HG03095 (cell line): ENCODE data around the gene FAM131A.

Source experiments
- ATAC-seq: cut with Tn5 transposase; IDR thresholded peaks from one replicate; pipeline ENCODE4 v1.9.1; 2021; ENCODE audit warnings: moderate library complexity; ENCODE audit not compliant: unreplicated experiment

FAM131A gene

GRCh38 chr3:184375747-184376461, 38.5 kb downstream of the FAM131A start:
- ATAC-seq = no peak

DNA sequence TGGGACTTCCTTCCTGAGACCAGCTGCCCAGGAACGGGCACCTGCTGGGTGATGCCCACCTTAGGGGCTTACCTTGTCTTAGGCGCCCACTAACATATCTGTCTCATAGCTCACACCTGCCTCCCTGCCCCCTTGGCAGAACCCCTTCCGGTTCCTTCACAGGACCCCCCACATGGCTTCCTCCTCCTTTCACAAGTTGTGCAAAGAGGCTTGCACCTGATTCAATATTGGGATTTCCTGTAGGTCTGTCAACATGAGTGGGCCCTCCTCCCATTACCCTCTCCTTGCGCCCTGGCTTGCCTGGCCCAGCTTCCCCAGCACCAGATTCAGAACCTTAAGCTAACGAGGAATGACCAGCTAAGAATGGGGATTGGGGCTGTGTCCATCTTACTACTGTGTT, 40.0 kb downstream of the FAM131A start:
- ATAC-seq = no peak

DNA sequence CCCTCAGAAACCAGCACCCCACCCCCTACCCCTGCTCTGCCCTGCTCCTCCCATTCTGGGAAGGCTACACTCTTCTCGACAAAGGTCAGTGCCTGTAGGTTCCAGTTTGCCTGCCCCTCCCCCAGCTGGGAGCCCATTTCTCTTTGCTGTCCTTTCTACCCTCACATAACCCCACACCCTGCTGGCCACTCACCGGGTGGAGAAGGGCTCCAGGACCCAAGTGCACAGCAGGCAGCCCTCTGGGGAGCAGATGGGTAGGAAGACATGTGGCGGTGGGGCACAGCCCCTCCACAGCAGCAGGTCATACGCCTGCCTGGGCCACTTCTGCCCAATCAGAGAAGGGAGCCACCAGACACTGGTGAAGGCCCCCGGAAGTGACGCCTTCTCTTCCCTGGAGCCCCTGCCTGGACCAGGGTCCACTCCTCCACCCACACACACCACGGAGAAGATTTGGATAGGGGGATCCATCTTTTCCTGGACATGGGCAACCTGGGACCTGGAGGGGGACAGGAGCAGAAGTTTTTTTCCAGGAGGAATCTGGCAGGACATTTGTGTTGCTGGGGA, 40.6 kb downstream of the FAM131A start, which contains the start of gene THPO:
Gene THPO (minus strand): TSS at position 326 of the 564 bp plus-strand sequence. CDS start 1,948 bp downstream, outside the sequence.
- ATAC-seq = no peak

- ATAC-seq = no peak
Measured at GRCh38 chr3:184378651-184379357, 41.4 kb downstream of the FAM131A start.

DNA sequence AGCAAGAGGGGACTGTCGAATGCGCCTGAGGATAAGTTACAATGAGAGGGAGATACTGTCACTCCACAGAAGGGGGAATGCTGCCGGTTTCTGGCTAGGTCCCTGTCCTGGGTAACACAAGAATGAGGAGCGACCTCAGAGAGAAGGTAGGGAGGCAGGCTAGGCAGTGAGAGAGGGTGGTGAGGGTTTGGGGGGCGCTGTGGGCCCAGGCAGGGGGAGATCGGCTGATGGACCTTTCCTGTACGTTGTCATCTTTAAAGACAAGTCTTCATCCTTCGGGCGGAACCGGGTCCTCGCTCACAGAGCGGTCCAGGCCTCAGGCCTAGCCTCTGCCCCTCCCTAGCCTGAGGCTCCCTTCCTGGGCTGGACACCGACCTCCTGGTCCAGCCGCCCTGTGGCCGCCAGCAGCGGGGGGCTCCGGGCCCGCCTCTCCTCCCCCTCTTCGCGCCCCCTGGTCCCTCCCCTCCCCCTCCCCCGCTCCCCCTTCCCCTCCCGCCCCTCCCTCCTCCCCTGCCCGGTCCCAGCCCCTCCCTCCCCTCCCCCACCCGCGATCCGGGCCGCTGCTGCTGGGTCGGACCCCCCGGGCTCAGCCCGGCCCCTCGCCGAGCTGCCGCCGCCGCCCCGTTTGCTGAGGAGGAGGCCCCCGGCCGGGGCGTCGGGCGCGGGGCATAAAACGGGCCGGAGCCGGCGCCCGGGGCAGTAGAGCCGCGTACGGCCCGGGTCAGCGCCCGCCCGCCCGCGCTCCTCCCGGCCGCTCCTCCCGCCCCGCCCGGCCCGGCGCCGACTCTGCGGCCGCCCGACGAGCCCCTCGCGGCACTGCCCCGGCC, 42.2 kb downstream of the FAM131A start, which contains the start of gene CHRD:
Gene CHRD (plus strand): TSS at position 697 of the 827 bp plus-strand sequence. CDS start 265 bp downstream, outside the sequence.
- ATAC-seq = no peak

- ATAC-seq = no peak
Measured at GRCh38 chr3:184380185-184380626, 42.8 kb downstream of the FAM131A start.

DNA sequence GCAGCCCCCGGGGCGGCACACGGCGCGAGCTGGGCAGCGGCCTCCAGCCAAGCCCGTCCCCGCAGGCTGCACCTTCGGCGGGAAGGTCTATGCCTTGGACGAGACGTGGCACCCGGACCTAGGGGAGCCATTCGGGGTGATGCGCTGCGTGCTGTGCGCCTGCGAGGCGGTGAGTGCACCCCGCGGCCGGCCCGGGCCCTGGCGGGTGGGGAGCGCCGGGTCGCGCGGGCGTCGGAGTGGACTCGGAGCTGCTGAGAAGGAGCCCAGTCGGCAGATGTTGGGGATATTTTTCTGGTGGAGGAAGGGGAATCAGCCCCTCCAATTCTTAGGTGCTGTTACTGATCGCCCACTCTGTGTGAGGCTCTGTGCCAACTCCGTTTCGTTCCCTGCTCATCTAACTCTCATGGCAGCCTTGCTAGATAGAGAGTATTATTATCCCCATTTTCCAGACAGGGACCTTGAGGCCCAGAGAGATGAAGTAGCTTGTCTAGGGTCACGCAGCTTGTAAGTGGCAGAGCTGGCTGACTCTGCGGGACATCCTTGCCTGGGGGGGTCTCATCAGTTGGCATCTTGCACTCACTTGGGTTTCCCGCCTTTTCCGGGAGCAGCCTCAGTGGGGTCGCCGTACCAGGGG, 43.3 kb downstream of the FAM131A start:
- ATAC-seq = no peak

GRCh38 chr3:184381261-184382224, 44.1 kb downstream of the FAM131A start:
- ATAC-seq = no peak

- ATAC-seq = no peak
Measured at GRCh38 chr3:184382326-184383032, 45.1 kb downstream of the FAM131A start.

DNA sequence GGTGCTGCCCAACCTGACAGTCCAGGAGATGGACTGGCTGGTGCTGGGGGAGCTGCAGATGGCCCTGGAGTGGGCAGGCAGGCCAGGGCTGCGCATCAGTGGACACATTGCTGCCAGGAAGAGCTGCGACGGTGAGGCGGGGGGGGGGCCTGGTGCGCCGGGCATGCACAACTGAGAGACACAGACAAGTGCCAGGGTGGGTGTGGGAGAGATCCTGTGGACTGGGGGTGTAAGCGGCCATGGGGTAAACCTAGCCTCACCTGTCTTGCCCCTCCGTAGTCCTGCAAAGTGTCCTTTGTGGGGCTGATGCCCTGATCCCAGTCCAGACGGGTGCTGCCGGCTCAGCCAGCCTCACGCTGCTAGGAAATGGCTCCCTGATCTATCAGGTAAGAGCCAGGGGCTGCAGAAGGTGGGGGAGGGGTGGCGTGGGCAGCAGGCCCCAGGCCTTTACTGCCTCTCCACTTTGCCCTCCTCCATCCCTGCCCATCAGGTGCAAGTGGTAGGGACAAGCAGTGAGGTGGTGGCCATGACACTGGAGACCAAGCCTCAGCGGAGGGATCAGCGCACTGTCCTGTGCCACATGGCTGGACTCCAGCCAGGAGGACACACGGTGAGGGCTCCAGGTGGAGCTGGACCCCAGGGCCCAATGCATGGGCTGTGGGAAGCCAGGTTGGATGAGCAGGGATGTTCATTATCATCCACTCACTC, 45.8 kb downstream of the FAM131A start:
- no peak for ATAC-seq

DNA sequence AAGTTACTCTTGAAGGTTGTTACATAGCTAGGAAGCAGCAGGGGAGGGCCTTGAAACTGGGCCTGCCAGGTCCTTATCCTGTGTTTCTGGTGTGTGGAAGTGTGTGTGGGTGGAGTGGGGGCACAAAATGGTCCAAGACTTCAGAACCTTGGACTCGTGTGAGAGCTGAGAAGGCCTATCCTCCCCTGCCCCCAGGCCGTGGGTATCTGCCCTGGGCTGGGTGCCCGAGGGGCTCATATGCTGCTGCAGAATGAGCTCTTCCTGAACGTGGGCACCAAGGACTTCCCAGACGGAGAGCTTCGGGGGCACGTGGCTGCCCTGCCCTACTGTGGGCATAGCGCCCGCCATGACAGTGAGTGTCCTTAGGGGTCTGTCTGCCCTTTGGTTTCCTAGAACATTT, 46.9 kb downstream of the FAM131A start:
- ATAC-seq = no peak

DNA sequence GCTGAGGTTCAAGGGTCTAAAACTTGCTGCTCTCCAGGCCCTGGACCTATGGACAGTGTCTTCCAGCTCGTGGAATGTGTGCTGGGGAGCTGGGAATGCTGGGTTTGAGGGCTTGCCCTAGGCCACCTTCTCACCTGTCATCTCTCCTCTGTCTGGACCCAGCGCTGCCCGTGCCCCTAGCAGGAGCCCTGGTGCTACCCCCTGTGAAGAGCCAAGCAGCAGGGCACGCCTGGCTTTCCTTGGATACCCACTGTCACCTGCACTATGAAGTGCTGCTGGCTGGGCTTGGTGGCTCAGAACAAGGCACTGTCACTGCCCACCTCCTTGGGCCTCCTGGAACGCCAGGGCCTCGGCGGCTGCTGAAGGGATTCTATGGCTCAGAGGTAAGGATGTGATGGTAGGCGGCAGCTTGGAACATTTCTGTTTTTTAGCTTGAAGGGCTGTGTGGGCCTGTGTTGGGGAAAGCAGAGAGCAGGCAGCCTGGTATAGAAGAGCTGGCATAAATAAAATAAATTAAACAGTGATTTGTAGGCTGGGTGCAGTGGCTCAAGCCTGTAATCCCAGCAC, 47.5 kb downstream of the FAM131A start:
- ATAC-seq = no peak

GRCh38 chr3:184386047-184386806, 48.8 kb downstream of the FAM131A start:
- no peak for ATAC-seq

DNA sequence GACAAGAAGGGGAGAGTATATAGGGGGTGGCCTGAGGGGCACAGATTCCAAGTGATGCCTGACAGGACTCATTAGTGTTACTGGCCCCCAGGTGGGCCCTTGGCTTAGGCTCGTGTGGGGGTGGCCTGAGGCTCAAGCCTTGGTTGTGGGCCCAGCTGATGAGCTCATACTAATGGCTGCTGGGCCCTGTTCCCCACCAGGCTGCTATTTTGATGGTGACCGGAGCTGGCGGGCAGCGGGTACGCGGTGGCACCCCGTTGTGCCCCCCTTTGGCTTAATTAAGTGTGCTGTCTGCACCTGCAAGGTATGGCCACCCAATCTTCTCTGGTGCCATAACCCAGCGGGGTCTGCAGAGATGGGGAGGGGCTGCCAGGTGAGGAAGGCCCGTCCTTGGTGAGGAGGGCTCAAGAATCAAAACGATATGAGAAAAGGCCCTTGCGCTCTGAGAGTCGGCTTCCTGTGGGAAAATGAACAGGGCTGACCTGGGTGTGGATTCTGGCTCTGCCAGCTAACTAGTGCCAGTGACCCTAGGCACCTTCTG, 49.8 kb downstream of the FAM131A start:
- no peak for ATAC-seq

- ATAC-seq = no peak
Measured at GRCh38 chr3:184388164-184388935, 51.0 kb downstream of the FAM131A start.

GRCh38 chr3:184388936-184389230, 51.5 kb downstream of the FAM131A start:
- no peak for ATAC-seq
